Activated CD4-positive, alpha-beta T cell treated with anti-CD3 and anti-CD28 coated beads for 1 hour (primary cell): Measurements from ENCODE around the gene RNF112.

Experiments used
- DNase-seq: peaks from one replicate; pipeline ENCODE4 v3.0.0-alpha.2; 2020

The RNF112 gene

GRCh38 chr17:19388791-19389785 lies 21.9 kb upstream of the RNF112 start:
- DNase-seq = no peak

- no peak for DNase-seq
Observed at GRCh38 chr17:19390951-19391350, 20.1 kb upstream of the RNF112 start.

GRCh38 chr17:19391432-19391831 lies 19.6 kb upstream of the RNF112 start:
- DNase-seq = no peak

GRCh38 chr17:19392303-19392702 lies 18.7 kb upstream of the RNF112 start:
- no peak for DNase-seq

- no peak for DNase-seq
Observed at GRCh38 chr17:19397556-19398041, 13.4 kb upstream of the RNF112 start.

- DNase-seq = no peak
Observed at GRCh38 chr17:19398301-19399181, 12.5 kb upstream of the RNF112 start.

GRCh38 chr17:19399750-19400450 lies 11.1 kb upstream of the RNF112 start:
- DNase-seq = no peak

GRCh38 chr17:19401321-19402010 lies 9.6 kb upstream of the RNF112 start:
- no peak for DNase-seq

- no peak for DNase-seq
Observed at GRCh38 chr17:19402171-19402570, 8.9 kb upstream of the RNF112 start.

GRCh38 chr17:19403021-19403420 lies 8.0 kb upstream of the RNF112 start:
- no peak for DNase-seq

- no peak for DNase-seq
Observed at GRCh38 chr17:19404264-19404663, 6.8 kb upstream of the RNF112 start.

- no peak for DNase-seq
Observed at GRCh38 chr17:19405114-19405513, 5.9 kb upstream of the RNF112 start.

- no peak for DNase-seq
Observed at GRCh38 chr17:19407601-19408345, 3.3 kb upstream of the RNF112 start.

GRCh38 chr17:19408346-19408710 lies 2.7 kb upstream of the RNF112 start:
- no peak for DNase-seq

- DNase-seq = no peak
Observed at GRCh38 chr17:19409066-19409465, 2.0 kb upstream of the RNF112 start.

- DNase-seq = no peak
Observed at GRCh38 chr17:19409509-19409908, 1.5 kb upstream of the RNF112 start.

- DNase-seq = no peak
Observed at GRCh38 chr17:19410091-19410490, 941 bp upstream of the RNF112 start.

GRCh38 chr17:19411631-19412030 lies 599 bp downstream of the RNF112 start:
- DNase-seq = no peak

- DNase-seq = no peak
Observed at GRCh38 chr17:19412510-19412909, 1.5 kb downstream of the RNF112 start.

GRCh38 chr17:19412984-19413383 lies 2.0 kb downstream of the RNF112 start:
- DNase-seq = no peak

GRCh38 chr17:19413761-19414160 lies 2.7 kb downstream of the RNF112 start:
- no peak for DNase-seq
